NCI-H82 (cell line): ENCODE measurements around the gene MICALL2.

Experiments
- DNase-seq: peaks from one replicate; lab custom pipeline; 2025; lab: John Stamatoyannopoulos, UW

MICALL2 gene

DNA sequence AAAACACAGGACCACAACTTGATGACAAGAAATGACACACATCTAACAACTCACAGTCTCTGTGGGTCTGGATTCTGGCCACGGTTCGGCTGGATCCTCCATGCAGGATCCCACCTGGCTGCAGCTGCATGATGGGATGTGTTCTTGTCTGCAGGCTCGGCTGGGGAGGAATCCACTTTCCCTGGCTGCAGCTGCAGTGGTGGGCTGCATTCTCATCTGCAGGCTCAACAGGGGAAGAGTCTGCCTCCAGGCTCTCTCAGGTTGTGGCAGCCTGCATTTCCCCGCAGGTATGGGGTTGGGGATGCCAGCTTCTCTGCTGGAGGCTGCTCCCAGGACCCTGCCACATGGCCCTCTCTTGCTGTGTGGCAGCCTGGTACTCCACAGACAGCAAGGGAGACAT, 64.9 kb downstream of the MICALL2 start:
- no peak for DNase-seq

DNA sequence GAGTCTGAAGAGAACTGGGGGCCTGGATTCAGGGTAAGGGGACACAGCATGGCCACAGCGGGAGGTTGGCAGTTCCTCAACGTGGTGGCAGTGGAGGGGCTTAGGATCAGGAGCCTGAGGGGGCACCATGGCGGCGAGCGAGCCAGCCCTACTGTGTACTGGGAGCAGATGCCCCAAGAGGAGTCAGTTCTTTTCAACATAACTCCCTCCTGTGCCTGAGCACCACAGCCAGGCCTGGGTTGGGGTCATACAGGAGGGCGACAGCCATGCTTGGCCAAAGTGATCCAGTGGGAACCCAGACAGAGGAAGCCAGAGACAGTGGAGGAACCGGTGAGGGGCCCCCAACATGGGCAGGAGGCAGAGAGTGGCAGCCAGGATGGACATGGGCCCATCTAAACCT, 65.8 kb downstream of the MICALL2 start:
- DNase-seq: no peak

DNA sequence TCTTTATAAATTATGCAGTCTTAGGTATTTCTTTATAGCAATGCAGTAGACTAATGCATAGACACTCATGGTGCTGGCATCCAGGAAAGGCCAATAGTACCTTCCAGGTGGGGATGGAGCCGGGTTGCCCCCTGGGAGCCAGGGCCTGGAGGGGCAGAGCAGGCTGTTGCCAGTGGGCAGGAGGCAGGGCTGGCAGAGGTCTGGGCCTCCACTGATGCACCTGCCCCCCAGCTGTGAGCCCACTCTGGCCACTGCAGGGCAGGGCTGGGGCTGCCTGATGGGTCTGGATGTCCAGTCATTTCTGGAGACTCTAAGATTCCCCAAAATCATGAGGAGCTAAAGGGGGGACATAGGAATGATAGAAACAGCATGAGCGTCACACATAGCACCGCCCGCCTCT, 66.7 kb downstream of the MICALL2 start:
- DNase-seq: no peak

DNA sequence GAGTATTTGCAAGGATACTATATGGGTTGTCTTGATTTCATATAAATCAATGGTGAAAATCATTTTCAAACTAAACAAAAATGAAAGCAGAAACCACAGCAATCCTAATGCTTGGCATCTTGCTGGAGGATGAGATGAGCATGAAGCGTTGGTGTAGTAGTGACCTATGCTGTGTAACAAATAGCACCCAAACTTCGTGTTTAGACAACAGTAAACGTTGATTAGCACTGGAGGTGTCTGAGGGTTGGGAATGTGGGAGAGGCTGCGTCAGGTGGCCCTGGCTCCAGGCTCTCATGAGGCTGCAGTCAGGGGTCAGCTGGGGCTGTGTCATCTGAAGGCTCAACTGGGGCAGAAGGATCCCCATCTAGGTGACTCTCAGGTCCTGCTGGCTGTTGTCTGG, 67.8 kb downstream of the MICALL2 start:
- DNase-seq: no peak

DNA sequence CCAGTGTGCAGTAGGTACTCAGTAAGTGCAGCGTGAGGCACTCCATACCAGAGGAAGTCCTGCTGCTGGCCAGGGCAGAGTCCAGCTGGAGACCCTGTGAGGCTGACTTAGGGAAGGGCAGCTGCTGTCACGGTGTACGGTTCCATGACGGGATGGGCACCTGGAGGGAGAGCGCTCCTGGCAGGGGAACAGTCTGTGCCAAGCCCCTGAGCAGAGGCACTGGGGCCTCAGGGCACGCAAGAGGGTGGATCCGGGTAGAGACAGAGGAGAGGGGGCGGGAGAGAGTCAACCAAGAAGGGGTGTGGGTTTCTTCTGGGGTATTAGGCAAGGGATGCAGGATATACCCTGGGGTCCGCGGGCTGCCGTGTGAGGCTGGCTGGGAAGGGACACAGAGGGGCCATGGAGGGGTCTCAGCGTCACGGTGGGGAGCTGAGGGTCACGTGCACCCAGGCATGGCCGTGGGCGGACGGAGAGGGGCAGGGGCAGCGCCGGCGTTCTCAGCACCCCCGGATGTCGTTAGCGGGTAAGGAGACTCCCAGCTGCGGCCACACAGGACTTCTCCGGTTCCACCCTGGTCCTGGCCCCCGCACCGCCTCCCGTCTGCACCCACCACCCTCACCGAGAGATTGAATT, 70.5 kb downstream of the MICALL2 start:
- no peak for DNase-seq

DNA sequence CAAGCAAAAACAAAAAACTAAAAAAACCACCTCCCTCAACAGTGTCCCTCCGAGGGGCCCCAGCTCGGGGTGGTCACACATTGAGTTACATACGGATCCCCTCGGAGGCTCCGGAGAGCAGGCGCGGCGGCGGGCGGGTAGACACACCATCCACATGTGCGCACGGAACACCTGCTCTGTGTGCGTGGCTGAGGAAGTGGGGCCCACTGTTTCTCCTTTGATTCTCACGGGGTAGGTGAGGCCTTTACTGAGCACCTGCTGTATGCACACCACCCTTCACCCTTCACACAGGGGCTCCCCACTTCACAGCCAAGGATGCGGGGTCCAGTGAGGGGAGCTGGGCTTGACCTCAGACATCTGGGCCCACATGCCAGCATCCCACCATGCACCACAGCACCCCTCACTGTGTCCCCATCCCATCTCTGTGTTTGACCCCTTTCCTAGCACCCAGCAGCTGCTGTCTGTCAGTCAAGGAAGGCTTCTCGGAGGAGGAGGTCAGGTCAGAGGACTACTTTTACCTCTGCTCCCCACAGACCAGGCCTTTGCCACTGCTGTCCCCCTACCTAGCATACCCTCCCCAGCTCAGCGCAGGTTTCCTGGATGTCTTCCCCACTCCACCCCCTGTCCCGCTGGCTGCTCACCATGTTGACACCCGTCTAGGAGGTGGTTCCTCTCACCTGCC, 71.1 kb downstream of the MICALL2 start:
- no peak for DNase-seq

DNA sequence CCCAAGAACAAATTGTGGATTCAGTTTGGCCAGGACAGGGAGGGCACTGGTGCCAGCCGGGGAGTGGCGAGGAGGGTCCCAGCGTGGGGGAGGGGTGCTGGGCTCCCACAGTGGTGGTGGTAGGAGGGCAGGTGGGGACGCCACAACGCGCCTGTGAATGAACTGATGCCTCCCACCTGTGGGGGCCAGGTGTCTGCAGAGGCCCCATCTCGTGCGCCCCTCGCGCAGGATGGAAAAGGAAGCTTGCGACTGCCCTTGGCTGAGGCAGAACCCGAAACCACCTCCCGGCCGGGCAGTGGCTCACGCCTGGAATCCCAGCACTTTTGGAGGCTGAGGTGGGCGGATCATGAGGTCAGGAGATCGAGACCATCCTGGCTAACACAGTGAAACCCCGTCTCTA, 72.0 kb downstream of the MICALL2 start:
- no peak for DNase-seq

DNA sequence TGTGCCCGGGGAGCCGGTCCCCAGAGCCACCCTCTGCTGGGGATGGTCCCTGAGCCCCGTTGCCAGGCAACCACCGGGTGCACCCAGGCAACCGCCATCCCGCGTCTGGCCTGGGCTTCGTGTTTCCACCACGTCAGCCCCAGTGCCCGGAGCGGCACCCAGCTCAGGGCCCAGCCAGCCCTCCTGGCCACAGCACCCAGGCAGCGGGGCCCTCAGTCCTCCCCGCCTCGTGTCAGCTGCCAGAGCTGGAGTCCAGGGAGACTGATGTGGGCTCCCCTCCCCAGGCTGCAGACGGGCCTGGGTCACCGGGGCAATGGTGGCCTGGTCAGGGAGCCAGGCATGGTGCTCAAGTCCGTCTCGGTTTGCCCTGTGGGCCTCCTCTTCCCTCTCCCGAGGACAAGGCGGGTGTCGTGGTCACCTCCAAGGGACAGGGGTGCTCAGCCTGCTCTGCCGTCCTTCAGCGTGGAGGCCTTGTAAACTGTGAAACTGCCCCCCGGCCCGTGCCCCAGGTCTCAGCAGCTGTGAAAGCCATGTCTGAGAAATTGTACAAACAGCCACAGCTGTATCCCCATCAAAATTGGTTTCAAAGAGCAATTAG, 72.5 kb downstream of the MICALL2 start:
- DNase-seq: no peak

DNA sequence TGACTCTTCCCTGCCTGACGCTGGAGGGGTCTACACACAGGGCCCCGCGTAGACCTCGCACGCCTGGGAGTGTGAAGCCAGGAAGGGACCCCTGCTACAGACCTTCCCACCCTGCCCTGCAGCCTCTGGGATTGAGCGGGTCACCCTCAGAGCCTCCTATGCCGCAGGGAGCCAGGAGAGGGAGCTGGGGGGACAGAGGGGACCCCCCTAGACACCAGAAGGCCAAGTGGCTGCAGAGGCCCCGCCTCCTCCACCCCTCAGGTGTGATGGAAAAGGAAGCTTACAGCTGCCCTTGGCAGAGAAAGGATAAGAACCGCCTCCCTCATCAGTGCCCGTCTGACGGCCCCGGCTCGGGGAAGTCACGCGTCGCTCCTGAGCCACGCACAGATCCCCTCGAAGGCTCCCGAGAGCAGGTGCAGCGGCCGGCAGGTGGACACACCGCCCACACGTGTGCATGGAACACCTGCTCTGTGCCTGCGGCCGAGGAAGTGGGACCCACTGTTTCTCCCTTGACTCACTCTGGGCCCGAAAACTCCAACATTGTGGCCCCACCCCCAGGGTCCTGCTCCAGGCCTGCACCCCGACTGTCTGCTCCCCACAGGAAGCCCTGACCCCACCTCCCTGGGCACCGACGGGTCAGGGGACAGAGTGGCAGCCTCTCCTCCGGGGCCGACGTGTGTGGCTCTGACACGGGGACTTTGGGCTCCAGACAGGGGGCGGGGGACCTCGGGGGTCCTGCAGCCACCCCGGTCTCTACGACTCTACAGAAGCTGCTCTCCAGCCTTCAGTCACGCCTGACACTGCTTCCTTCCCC, 73.3 kb downstream of the MICALL2 start:
- no peak for DNase-seq

DNA sequence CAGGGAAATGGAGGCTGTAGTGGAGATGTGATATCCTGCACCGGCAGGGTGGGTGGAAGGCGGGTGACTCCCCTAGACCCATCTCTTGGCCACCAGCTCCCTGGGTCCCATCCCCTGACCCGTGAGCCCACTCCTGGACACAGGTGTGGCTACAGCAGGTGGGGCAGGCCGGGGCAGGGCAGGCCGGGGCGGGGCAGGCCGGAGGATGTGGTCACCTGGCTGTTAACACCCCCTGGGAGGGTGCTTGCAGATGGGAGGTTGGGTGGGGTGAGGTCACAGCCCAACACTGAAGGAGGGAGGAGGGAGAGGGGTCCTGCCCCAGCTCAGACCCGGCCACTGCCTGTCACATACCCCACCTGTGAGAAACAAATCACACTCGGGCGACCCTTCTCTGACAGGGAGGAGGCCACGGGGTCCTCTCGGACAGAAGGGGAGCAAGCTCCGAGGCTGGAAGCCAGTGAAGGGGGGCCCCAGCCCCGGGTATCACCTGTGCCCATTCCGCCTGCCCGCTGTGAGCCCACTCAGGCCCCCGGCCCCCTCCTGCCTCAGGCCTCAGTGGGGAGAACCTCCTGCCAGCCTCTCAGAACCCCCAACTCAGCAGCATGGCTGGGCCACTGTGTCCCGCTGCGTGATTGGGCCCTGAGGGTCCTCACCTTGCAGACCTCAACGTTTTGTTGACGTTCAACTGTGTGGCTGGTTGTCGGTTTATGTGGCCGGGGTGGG, 74.0 kb downstream of the MICALL2 start:
- no peak for DNase-seq
